ENCODE results near the gene UBR2. TPM values are rescaled to one million over a fixed set of nuclear protein-coding genes. Genes with fewer than 3 reads are reported as not detected.

The UBR2 gene
- total RNA-seq, 1 experiment from 2014 or later, result 28.4 TPM

DNA sequence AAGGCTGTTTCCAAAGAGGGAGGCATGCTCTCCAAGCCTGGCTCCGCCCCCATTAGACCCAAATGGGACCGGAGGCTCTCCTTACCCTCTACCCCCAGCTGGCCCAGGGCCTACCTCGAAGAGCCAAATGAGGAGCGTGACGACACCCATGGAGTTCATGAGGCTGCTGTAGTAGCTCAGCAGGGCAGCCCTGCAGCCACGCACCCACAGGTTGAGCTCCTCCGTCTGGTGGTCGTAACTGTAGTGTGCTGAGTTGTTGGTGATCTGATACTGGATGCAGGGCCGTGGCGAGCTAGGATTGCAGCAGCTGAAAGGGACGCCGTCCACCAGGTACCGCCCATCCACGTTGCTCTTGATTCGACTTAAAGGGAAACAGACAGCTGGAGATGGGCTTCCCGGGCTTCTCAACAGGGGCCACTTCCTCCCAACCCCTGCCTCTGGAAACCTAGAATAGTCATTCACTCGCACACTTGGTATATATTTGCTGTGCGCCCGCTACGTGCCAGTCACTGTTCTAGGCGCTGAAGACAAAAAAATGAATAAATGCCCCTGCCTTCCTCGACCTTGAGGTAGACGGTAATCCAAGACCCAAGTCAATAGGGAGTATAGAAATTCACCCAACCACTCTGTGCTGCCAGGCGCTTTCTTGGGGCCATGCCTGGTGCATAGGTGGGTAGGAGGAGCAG, 140.6 kb downstream of the UBR2 start:
- no peaks in the 10 kb centered on the region for H3K9me3 ChIP-seq (ENCODE audit: low read length)
- DNase-seq, result no peak
- H3K4me3 ChIP-seq (ENCODE audit: low read length), result no peak overlapping the region
- H3K27ac ChIP-seq (ENCODE audit: low read length), result no peak overlapping the region
- no peak overlapping the region for H3K4me2 ChIP-seq (ENCODE audit: low read depth, low read length, poor library complexity, severe bottlenecking)
- H3K9ac ChIP-seq (ENCODE audit: low read length), result no peak overlapping the region
- no peaks in the 10 kb centered on the region; the same call in 1 of the 2 replicates for H3K36me3 ChIP-seq (ENCODE audit: insufficient read depth, low read length)
- H3K27me3 ChIP-seq (ENCODE audit: low read length), result no peaks in the 10 kb centered on the region
- no peaks in the 10 kb centered on the region for H3K79me2 ChIP-seq (ENCODE audit: low read length)
- H4K20me1 ChIP-seq (ENCODE audit: insufficient read depth, low read depth, low read length), result no peaks in the 10 kb centered on the region
- no peaks in the 10 kb centered on the region for H3K4me1 ChIP-seq (ENCODE audit: low read length)
- no peak overlapping the region for H2AFZ ChIP-seq (ENCODE audit: low read length)
- H3K9me2 ChIP-seq (replicated peaks; ENCODE audit: insufficient read depth, low read length), result no peaks in the 10 kb centered on the region

DNA sequence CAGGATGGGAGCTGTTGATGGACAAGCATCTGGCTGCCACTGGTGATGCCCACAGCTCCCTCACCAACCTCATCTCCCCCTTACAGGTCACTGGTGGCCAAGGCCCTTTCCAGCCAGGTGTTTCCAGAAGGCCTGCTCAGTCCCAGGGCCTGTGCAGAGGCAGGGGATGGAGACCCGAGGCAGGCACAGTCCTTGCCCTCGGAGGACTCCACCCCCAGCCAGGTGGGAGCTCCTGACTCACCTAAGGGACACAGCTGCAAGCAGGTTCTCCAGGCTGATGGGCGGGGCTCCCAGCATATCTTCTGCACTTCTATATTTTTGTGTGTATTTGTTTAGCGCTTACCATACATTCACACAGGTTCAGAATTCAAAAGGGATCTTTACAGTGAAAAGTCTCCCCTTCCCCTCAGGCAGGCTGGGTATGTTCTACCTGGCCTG, 141.1 kb downstream of the UBR2 start:
- Histone ChIP-seq H3K4me1 (ENCODE audit: low read length) (no peaks in the 10 kb centered on the region), H4K20me1 (ENCODE audit: insufficient read depth, low read depth, low read length) (no peaks in the 10 kb centered on the region)
- no peak for DNase-seq

DNA sequence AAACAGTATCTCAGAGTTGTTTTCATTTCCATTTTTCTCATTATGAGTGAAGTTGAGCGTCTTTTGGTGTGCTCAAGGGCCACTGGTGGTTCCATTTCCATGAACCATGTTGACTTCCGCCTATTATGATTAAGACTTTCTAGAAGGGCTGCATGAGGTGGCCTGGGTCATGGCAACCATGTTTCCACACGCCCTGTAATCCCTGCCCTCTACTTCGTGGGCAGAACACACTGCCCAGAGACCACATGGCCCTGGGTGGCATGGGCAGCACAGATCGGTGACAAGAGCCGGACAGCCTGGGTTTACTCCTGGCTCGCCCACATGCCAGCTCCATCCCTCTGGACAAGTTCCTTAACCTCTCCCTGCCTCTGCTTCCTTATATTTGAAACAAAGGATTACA, 143.8 kb downstream of the UBR2 start:
- Histone ChIP-seq H3K9me3 (ENCODE audit: low read length) (peaks cover 6% of the 10 kb centered on the region; the same call in 1 of the 2 replicates), H4K20me1 (ENCODE audit: insufficient read depth, low read depth, low read length) (no peaks in the 10 kb centered on the region), H3K4me3 (ENCODE audit: low read length) (no peak overlapping the region), H3K9ac (ENCODE audit: low read length) (no peak overlapping the region), H2AFZ (ENCODE audit: low read length) (no peak overlapping the region), H3K36me3 (ENCODE audit: insufficient read depth, low read length) (no peaks in the 10 kb centered on the region), H3K27me3 (ENCODE audit: low read length) (no peaks in the 10 kb centered on the region), H3K4me1 (ENCODE audit: low read length) (no peaks in the 10 kb centered on the region), H3K9me2 (replicated peaks; ENCODE audit: insufficient read depth, low read length) (no peaks in the 10 kb centered on the region), H3K79me2 (ENCODE audit: low read length) (no peaks in the 10 kb centered on the region), H3K4me2 (ENCODE audit: low read depth, low read length, poor library complexity, severe bottlenecking) (no peak overlapping the region), H3K27ac (ENCODE audit: low read length) (no peak overlapping the region)
- no peak for DNase-seq

More for the DNA sequence above, 141.1 kb downstream of the UBR2 start:
- H3K9ac ChIP-seq (ENCODE audit: low read length), result no peak overlapping the region
- H3K9me3 ChIP-seq (ENCODE audit: low read length), result no peaks in the 10 kb centered on the region
- H3K9me2 ChIP-seq (replicated peaks; ENCODE audit: insufficient read depth, low read length), result no peaks in the 10 kb centered on the region
- no peak overlapping the region for H3K4me3 ChIP-seq (ENCODE audit: low read length)
- H3K27ac ChIP-seq (ENCODE audit: low read length), result no peak overlapping the region
- no peak overlapping the region for H2AFZ ChIP-seq (ENCODE audit: low read length)
- H3K79me2 ChIP-seq (ENCODE audit: low read length), result no peaks in the 10 kb centered on the region
- no peaks in the 10 kb centered on the region; the same call in 1 of the 2 replicates for H3K36me3 ChIP-seq (ENCODE audit: insufficient read depth, low read length)
- H3K4me2 ChIP-seq (ENCODE audit: low read depth, low read length, poor library complexity, severe bottlenecking), result no peak overlapping the region
- no peaks in the 10 kb centered on the region for H3K27me3 ChIP-seq (ENCODE audit: low read length)

DNA sequence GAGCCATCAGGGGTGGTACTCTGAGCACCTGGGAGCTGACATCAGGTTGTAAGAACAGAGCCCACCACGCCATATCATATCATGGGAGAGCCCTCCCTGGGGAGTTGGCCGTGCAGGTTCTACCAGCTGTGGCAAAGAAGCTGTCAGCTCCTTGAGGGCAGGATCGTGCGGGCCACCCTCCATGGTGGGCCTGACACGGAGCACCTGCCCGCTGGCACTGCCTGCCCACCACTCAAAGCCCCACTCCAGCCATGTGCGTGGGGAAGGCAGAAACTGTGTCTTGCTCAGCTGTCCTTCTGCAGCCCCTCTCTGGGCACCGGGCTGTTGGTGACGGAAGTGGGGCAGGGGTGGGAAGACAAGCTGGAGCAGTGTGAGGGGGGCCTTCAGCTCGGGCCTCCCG, 144.3 kb downstream of the UBR2 start:
- no peaks in the 10 kb centered on the region for H3K79me2 ChIP-seq (ENCODE audit: low read length)
- H3K4me2 ChIP-seq (ENCODE audit: low read depth, low read length, poor library complexity, severe bottlenecking), result no peak overlapping the region
- H3K4me1 ChIP-seq (ENCODE audit: low read length), result no peaks in the 10 kb centered on the region
- no peaks in the 10 kb centered on the region for H3K36me3 ChIP-seq (ENCODE audit: insufficient read depth, low read length)
- no peak overlapping the region for H3K4me3 ChIP-seq (ENCODE audit: low read length)
- H3K9me3 ChIP-seq (ENCODE audit: low read length), result peaks cover 6% of the 10 kb centered on the region; the same call in 1 of the 2 replicates
- no peaks in the 10 kb centered on the region for H4K20me1 ChIP-seq (ENCODE audit: insufficient read depth, low read depth, low read length)
- H2AFZ ChIP-seq (ENCODE audit: low read length), result no peak overlapping the region
- no peaks in the 10 kb centered on the region for H3K27me3 ChIP-seq (ENCODE audit: low read length)
- no peaks in the 10 kb centered on the region for H3K9me2 ChIP-seq (replicated peaks; ENCODE audit: insufficient read depth, low read length)
- no peak overlapping the region for H3K27ac ChIP-seq (ENCODE audit: low read length)
- no peak for DNase-seq
- no peak overlapping the region for H3K9ac ChIP-seq (ENCODE audit: low read length)

DNA sequence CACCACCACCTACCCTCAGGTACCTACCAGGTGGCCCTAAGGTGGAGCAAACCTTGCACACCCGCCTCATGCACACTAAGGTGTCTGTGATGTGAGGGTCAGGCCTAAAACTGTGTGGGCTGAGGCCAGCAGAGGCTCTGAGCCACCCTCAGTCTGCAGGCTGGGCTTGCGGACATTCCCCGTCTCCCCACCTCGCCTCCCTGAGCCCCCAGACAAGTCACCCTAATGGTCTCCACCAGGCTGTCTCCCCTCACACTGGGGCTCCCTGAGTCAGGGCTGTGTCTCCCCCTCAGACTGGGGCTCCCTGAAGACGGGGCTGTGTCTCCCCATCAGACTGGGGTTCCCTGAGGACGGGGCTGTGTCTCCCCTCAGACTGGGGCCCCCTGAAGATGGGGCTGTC, 146.0 kb downstream of the UBR2 start:
- H3K4me2 ChIP-seq (ENCODE audit: low read depth, low read length, poor library complexity, severe bottlenecking), result no peak overlapping the region
- H3K27me3 ChIP-seq (ENCODE audit: low read length), result no peaks in the 10 kb centered on the region
- no peaks in the 10 kb centered on the region for H3K9me2 ChIP-seq (replicated peaks; ENCODE audit: insufficient read depth, low read length)
- H3K9ac ChIP-seq (ENCODE audit: low read length), result no peak overlapping the region
- H2AFZ ChIP-seq (ENCODE audit: low read length), result no peak overlapping the region
- no peaks in the 10 kb centered on the region for H3K4me1 ChIP-seq (ENCODE audit: low read length)
- H3K36me3 ChIP-seq (ENCODE audit: insufficient read depth, low read length), result no peaks in the 10 kb centered on the region
- H3K9me3 ChIP-seq (ENCODE audit: low read length), result peaks cover 6% of the 10 kb centered on the region; the same call in 1 of the 2 replicates
- H3K4me3 ChIP-seq (ENCODE audit: low read length), result no peak overlapping the region
- no peaks in the 10 kb centered on the region for H4K20me1 ChIP-seq (ENCODE audit: insufficient read depth, low read depth, low read length)
- no peak for DNase-seq
- H3K27ac ChIP-seq (ENCODE audit: low read length), result no peak overlapping the region
- H3K79me2 ChIP-seq (ENCODE audit: low read length), result no peaks in the 10 kb centered on the region

DNA sequence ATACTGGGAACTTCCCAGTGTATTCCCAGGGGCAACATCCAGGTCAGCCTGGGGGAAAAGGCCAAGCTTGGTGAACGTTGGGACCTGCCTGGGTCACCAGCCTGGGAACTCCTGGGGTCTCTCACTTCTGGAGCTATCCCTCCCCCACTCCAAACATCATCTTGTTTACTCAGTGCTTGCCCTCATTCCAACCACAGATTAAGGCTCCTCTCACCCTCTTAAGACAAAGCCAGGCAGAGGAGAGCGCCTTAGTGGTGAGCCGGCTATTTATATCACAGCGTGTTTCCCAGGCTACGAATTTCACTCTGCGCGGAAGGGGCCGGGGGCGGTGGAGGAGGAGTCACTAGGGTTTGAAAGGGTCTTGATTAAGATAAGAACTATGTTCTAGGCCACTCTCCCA, 146.5 kb downstream of the UBR2 start:
- H3K9me3 ChIP-seq (ENCODE audit: low read length), result peaks cover 6% of the 10 kb centered on the region; the same call in 1 of the 2 replicates
- no peaks in the 10 kb centered on the region for H3K36me3 ChIP-seq (ENCODE audit: insufficient read depth, low read length)
- H3K9ac ChIP-seq (ENCODE audit: low read length), result no peak overlapping the region
- H3K9me2 ChIP-seq (replicated peaks; ENCODE audit: insufficient read depth, low read length), result no peaks in the 10 kb centered on the region
- H3K4me1 ChIP-seq (ENCODE audit: low read length), result no peaks in the 10 kb centered on the region
- no peaks in the 10 kb centered on the region for H3K27me3 ChIP-seq (ENCODE audit: low read length)
- no peak overlapping the region for H3K27ac ChIP-seq (ENCODE audit: low read length)
- H3K4me2 ChIP-seq (ENCODE audit: low read depth, low read length, poor library complexity, severe bottlenecking), result no peak overlapping the region
- H3K79me2 ChIP-seq (ENCODE audit: low read length), result no peaks in the 10 kb centered on the region
- no peak overlapping the region for H3K4me3 ChIP-seq (ENCODE audit: low read length)
- H4K20me1 ChIP-seq (ENCODE audit: insufficient read depth, low read depth, low read length), result no peaks in the 10 kb centered on the region
- no peak overlapping the region for H2AFZ ChIP-seq (ENCODE audit: low read length)
- DNase-seq, result no peak

DNA sequence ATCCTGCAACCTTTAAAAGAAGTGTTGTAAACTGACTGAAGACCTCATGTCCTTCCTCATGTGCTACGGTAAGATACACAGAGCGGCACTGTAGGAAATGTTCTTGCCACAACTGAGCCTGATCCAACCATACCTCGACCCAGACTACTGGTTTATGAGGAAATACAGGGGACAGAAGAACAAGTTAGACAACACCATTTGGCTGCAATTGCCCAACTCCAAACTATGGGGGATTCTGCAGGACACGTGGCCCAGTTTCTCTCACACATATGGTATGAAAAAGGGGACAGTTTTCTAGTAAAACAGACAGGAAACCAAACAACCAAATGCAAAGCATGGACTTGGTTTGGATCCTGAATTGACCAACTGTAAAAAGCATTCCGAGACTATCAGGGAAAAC, 148.1 kb downstream of the UBR2 start:
- no peak overlapping the region for H3K27ac ChIP-seq (ENCODE audit: low read length)
- no peaks in the 10 kb centered on the region for H3K36me3 ChIP-seq (ENCODE audit: insufficient read depth, low read length)
- H2AFZ ChIP-seq (ENCODE audit: low read length), result no peak overlapping the region
- H3K4me3 ChIP-seq (ENCODE audit: low read length), result no peak overlapping the region
- H3K9ac ChIP-seq (ENCODE audit: low read length), result no peak overlapping the region
- no peaks in the 10 kb centered on the region for H3K79me2 ChIP-seq (ENCODE audit: low read length)
- no peak overlapping the region for H3K4me2 ChIP-seq (ENCODE audit: low read depth, low read length, poor library complexity, severe bottlenecking)
- no peaks in the 10 kb centered on the region for H3K4me1 ChIP-seq (ENCODE audit: low read length)
- peaks cover 6% of the 10 kb centered on the region; the same call in 1 of the 2 replicates for H3K9me3 ChIP-seq (ENCODE audit: low read length)
- no peaks in the 10 kb centered on the region for H3K27me3 ChIP-seq (ENCODE audit: low read length)
- H4K20me1 ChIP-seq (ENCODE audit: insufficient read depth, low read depth, low read length), result no peaks in the 10 kb centered on the region
- H3K9me2 ChIP-seq (replicated peaks; ENCODE audit: insufficient read depth, low read length), result no peaks in the 10 kb centered on the region
- DNase-seq, result no peak

DNA sequence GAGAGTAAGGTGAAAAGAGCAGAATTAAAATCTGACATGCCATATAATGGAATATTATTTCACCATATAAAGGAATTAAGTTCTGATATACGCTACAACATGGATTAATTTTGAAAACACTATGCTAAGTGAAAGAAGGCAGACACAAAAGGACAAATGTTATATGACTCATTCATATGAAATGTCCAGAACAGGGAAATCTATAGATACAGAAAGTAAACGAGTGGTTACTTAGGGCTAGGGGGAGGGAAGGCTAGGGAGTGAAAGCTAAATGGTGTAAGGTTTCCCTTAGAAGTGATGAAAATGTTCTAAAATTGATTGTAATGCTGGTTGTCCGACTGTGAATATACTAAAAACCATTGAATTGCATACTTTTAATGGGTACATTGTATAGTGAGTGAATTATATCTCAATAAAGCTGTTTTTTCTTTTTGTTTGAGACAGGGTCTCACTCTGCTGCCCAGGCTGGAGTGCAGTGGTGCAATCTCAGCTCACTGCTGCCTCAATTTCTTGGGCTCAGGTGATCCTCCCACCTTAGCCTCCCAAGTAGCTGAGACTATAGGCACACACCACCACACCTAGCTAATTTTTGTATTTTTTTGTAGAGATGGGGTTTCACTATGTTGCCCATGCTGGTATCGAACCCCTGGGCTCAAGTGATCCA, 150.4 kb downstream of the UBR2 start:
- Histone ChIP-seq H3K27ac (ENCODE audit: low read length) (no peak overlapping the region), H3K79me2 (ENCODE audit: low read length) (no peaks in the 10 kb centered on the region), H3K4me2 (ENCODE audit: low read depth, low read length, poor library complexity, severe bottlenecking) (no peak overlapping the region), H3K4me1 (ENCODE audit: low read length) (peaks cover 6% of the 10 kb centered on the region), H4K20me1 (ENCODE audit: insufficient read depth, low read depth, low read length) (no peaks in the 10 kb centered on the region), H3K9me2 (replicated peaks; ENCODE audit: insufficient read depth, low read length) (no peaks in the 10 kb centered on the region), H3K36me3 (ENCODE audit: insufficient read depth, low read length) (no peaks in the 10 kb centered on the region), H3K4me3 (ENCODE audit: low read length) (no peak overlapping the region), H3K9ac (ENCODE audit: low read length) (no peak overlapping the region), H3K27me3 (ENCODE audit: low read length) (no peaks in the 10 kb centered on the region), H3K9me3 (ENCODE audit: low read length) (peaks cover 6% of the 10 kb centered on the region; the same call in 1 of the 2 replicates), H2AFZ (ENCODE audit: low read length) (no peak overlapping the region)
- no peak for DNase-seq

Measured in Karpas-422 (cell line).